Coronary artery (tissue), 2 donors: ENCODE data around the gene ARL5C.
"Not testable (repeated sequence)": the region's sequence is repeated elsewhere in the genome, so short reads cannot be mapped to it uniquely, and the experiment has no call there.

Source experiments
- DNase-seq: peaks from one replicate; pipeline ENCODE4 v3.0.0-alpha.2; 2017; ENCODE audit warnings: low spot score
- H3K27ac ChIP-seq, 2 donors: fragments of 200-600 bp; sonication (generic); one replicate each; pipeline ENCODE4 v1.5.1; 2016 to 2019
- H3K4me3 ChIP-seq: fragments of 200-600 bp; sonication (generic); 2 replicates; pipeline ENCODE4 v1.5.1; 2016; ENCODE audit warnings: mild to moderate bottlenecking, moderate library complexity
- CTCF ChIP-seq: fragments of 200-600 bp; sonication (generic); IDR thresholded peaks from one replicate; pipeline ENCODE4 v1.5.1; 2019; ENCODE audit warnings: antibody characterized with exemption

Gene ARL5C

DNA sequence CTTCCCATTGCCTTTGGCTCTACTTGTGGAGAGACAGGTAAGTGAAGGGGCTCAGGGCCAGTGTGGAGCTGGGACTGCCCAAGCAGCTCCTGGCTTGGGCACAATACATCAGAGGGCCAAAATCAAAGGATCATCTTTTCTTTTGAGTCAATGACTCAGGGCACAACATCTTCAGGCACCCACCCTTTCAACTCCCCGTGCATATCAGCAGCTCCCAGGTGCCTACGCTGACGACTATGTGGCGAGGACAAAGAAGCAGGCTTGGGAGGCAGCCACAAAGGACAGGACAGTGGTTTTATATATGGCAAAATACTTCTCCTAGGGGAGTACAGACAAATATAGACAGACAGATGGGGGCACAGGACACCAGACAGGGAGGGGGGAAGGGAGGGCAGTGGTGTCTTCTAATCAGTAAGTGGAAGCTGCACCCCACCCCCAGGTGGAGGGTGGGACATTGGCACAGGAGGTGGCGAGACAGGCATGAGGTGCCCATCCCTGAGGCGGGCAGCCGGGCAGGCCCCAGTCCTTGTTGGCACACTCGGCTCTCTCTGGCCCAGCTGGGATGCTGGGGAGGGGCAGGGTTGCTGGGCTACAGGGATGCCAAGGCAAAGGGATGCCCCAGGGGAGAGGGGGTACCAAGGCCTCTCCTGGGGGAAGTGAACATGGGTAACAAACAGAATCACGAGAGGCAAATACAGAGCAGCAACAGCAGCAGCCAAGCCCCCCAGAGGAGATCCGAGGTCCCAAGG is 7.7 kb upstream of the ARL5C start:
- no peak for DNase-seq
- Histone ChIP-seq H3K4me3 (no peak overlapping the region), H3K27ac (no peak overlapping the region)
- no peak for TF ChIP-seq CTCF

GRCh38 chr17:39173080-39173479 is 7.1 kb upstream of the ARL5C start:
- H3K27ac ChIP-seq: no peak overlapping the region
- H3K4me3 ChIP-seq: no peak overlapping the region
- no peak for DNase-seq
- no peak for TF ChIP-seq CTCF

GRCh38 chr17:39171933-39172332 is 6.0 kb upstream of the ARL5C start:
- no peak overlapping the region for H3K27ac ChIP-seq
- TF ChIP-seq CTCF: no peak
- H3K4me3 ChIP-seq: no peak overlapping the region
- DNase-seq: no peak

DNA sequence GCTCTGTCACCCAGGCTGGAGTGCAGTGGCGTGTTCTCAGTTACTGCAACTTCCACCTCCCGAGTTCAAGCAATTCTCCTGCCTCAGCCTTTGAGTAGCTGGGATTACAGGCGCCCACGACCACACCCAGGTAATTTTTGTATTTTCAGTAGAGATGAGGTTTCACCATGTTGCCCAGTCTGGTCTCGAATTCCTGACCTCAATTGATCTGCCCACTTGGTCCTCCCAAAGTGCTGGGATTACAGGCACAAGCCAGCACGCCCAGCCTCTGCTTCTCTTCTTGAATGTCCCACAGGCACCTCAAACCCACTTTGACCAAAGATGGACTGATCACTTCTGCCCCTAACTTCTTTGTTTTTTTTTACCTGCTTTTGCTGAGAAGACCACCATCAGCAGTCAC is 4.6 kb upstream of the ARL5C start:
- H3K27ac ChIP-seq: no peak overlapping the region
- H3K4me3 ChIP-seq: no peak overlapping the region
- DNase-seq: no peak
- TF ChIP-seq CTCF: no peak

DNA sequence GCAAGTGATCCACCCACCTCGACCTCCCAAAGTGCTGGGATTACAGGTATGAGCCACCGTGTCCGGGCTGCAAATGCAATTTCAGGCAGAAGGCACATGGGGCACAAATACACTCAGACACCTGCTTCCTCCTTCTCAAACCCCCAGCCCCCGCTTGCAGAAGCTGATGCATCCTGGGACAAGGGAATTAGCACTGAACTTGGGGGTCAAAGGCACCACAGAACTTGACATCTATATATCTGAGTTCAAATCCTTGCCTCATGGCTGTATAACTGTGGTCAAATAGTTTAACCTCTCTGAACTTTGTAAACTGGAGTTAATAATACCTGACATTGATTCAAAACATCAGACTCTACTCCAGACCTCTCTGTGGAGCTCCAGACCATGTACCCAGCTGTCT is 4.1 kb upstream of the ARL5C start:
- Histone ChIP-seq H3K4me3 (no peak overlapping the region), H3K27ac (no peak overlapping the region)
- TF ChIP-seq CTCF: no peak
- no peak for DNase-seq

GRCh38 chr17:39169518-39169917 is 3.6 kb upstream of the ARL5C start:
- no peak overlapping the region for H3K27ac ChIP-seq
- TF ChIP-seq CTCF: no peak
- no peak for DNase-seq
- no peak overlapping the region for H3K4me3 ChIP-seq

DNA sequence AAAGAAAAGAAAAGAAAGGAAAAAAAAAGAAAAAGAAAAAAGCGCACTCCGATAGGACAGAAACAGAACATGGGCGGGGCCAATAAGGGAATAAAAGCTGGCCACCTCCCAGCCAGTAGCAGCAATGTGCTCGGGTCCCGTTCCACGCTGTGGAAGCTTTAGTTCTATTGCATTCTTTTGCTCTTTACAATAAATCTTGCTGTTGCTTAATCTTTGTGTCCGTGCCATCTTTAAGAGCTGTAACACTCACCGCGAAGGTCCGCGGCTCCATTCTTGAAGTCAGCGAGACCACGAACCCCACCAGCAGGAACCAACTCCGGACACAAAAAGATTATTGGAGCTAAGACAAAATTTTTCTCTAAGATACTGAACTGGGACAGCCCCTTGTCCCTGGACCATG is 3.1 kb upstream of the ARL5C start:
- Histone ChIP-seq H3K27ac (no peak overlapping the region), H3K4me3 (no peak overlapping the region)
- DNase-seq: no peak
- no peak for TF ChIP-seq CTCF

GRCh38 chr17:39168503-39168902 is 2.5 kb upstream of the ARL5C start:
- H3K27ac ChIP-seq, H3K4me3 ChIP-seq, DNase-seq: not testable (repeated sequence)
